HepG2 (cell line): ENCODE measurements around the gene RHBDF2.

Experiments used
- CTCF ChIP-seq: sonication (generic); formaldehyde crosslinking; IDR thresholded peaks from 2 replicates; pipeline ENCODE4 v1.5.0; 2020; ENCODE audit warnings: mild to moderate bottlenecking, missing genetic modification reagents, moderate library complexity
- JUNB ChIP-seq: sonication (generic); formaldehyde crosslinking; IDR thresholded peaks from 2 replicates; pipeline ENCODE4 v1.8.0; 2022; ENCODE audit warnings: missing genetic modification reagents, mild to moderate bottlenecking, borderline replicate concordance
- PBX3 ChIP-seq: sonication (generic); formaldehyde crosslinking; IDR thresholded peaks from 2 replicates; pipeline ENCODE4 v1.8.1; 2023; ENCODE audit warnings: missing genetic modification reagents, inconsistent platforms, borderline replicate concordance
- POLR2AphosphoS5 ChIP-seq: IDR thresholded peaks from 2 replicates; pipeline ENCODE4 v1.6.1; 2012; ENCODE audit warnings: low read depth, low read length

- no peak for TF ChIP-seq JUNB (CRISPR knock-in tag)
- TF ChIP-seq CTCF (CRISPR knock-in tag) = no peak
- TF ChIP-seq POLR2AphosphoS5 = no peak
- TF ChIP-seq PBX3 (CRISPR knock-in tag) = no peak
Measured at GRCh38 chr17:76478730-76479514, 22.3 kb downstream of the RHBDF2 start.
